HG02623 (cell line): ENCODE data around the gene MEIKIN.

ENCODE experiments used
- ATAC-seq: cut with Tn5 transposase; IDR thresholded peaks from one replicate; pipeline ENCODE4 v1.9.1; 2021; ENCODE audit warnings: moderate library complexity; ENCODE audit not compliant: unreplicated experiment

Gene MEIKIN

GRCh38 chr5:131774652-131775367 is 170.7 kb downstream of the MEIKIN start:
- ATAC-seq = no peak

- ATAC-seq = no peak
These were observed 171.7 kb downstream of the MEIKIN start for GRCh38 chr5:131773805-131774204.

DNA sequence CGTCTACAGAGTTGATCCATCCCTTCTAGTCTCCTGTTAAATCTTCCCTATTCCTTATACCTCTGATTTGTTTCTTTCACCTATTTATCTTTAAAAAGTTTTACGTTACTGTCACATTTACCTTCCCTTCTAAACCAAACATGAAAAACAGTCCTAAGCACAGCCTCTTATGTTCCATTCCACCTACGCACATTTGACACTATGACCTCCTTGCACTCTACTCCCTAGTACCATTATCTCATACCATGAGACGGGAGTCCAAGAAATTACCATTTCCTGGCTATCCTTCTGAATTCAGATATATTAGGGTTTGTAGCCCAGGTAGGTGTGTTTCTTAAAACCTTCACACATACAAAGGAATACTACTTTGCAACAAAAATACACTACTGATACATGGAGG is 173.8 kb downstream of the MEIKIN start:
- ATAC-seq = no peak

- no peak for ATAC-seq
These were observed 175.5 kb downstream of the MEIKIN start for GRCh38 chr5:131769961-131770360.

- ATAC-seq = no peak
These were observed 176.1 kb downstream of the MEIKIN start for GRCh38 chr5:131769336-131769735.

- no peak for ATAC-seq
These were observed 177.6 kb downstream of the MEIKIN start for GRCh38 chr5:131767891-131768290.

- no peak for ATAC-seq
These were observed 178.8 kb downstream of the MEIKIN start for GRCh38 chr5:131766689-131767088.

DNA sequence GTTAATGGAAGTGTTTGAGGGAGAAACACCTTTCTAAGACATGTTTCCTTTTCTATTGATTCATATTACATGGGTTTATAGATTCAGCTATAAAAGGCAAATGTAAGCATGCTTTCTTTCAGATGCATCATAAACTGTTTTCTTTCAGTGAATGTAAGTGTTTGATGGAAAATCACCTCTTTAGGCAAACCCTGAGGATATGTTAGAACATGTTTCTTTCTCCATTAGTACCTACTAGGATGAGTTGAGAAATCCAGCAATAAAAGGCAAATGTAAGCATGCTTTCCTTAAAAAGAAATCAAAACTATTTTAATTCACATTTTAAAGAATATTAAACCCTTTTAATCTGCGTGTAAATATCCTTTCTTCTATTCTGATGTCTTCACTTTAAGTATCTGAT is 180.2 kb downstream of the MEIKIN start:
- no peak for ATAC-seq

DNA sequence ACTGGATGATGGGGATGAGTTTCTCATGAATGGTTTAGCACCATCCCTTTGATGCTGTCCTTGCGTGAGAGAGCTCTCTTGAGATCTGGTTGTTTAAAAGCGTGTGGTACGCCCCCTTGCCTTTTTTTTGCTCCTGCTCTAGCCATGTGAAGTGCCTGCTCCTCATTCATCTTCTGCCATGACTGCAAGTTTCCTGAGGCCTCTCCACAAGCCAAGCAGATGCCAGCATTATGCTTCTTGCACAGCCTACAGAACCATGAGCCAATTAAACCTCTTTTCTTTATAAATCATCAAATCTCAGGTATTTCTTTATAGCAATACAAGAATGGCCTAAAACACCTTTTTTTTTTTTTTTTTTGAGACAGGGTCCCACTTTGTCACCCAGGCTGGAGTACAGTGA is 181.5 kb downstream of the MEIKIN start:
- ATAC-seq = no peak

DNA sequence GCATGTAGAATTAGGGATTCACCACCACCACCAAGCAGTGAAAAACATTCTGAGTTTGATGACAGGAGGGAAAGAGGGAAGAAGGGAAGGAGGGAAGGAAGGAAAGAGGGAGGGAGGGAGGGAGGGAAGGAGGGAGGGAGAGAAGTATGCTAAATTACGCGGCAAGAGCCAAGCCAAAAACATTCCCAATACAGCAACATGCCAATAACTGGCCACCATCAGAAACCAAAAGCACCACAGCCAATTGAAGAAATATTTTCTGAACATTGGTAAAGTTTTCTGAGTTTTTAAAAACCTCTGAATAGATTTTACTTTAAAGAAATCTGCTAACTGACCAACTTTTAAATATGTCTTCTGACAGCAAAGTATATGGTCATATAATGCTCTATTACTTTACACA is 184.7 kb downstream of the MEIKIN start:
- ATAC-seq = no peak

DNA sequence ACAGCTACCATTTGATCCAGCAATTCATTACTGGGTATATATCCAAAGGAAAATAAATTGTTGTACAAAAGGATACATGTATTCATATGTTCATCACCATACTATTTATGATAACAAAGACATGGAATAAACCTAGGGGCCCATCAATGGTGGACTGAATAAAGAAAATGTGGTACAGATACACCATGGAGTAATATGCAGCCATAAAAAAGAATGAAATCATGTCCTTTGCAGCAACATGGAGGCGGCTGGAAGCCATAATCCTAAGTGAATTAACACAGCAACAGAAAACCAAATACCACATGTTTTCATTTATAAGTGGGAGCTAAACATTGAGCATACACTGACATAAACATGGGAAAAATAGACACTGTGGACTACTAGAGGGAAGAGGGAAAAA is 185.8 kb downstream of the MEIKIN start:
- no peak for ATAC-seq

DNA sequence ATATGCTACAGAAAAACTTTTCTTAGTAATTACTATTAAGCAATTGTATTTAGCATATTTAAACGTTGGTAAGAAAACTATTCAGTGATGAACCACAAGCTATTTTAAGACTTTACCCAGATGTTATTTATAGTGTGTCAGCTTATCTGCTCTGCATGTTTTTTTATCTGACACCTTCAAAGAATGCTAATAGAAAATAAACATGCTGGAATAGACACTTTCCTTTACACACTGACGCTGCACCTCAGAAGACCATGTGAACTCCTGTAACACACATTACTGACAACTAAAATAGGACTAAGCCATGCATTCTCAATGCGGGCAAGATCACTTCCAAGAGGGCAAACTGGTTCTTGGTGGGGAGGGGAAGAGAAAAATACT is 187.0 kb downstream of the MEIKIN start:
- peak; percentile 27 for ATAC-seq

DNA sequence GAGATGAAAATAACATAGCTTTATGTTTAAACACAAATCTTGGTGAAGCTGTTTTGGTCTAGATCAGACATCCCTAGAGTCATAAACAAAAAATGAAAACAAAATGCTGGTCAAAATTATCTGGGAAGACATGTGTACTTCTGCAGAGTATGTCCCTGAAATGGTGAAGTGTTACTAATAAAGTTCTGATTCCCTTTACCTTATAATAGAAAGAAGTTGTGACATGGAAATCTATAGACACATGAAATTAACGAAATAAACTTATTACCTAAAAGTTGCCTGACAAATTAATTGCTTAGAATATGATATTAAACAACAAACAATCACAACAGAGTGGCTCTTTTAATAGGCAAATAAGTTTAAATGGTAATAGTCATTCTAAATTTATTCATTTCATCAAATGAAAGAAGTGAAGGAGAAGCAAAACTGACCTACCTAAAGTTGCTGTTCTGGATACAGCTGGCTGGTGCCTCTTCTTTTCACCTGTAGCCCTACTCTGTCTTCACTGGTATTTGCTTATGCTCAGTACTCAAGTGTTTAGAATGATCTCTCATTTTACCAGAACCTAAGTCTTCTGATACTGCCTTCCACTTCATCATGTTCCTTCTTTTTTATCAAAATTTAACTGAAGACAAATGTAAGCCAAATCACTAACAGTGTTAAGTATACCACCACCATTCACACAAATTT is 187.5 kb downstream of the MEIKIN start:
- peak; percentile 60 for ATAC-seq
